ENCODE data around the gene HEBP1.
"Not testable (repeated sequence)": the region's sequence is repeated elsewhere in the genome, so short reads cannot be mapped to it uniquely, and the experiment has no call there.

The HEBP1 gene, protein sequence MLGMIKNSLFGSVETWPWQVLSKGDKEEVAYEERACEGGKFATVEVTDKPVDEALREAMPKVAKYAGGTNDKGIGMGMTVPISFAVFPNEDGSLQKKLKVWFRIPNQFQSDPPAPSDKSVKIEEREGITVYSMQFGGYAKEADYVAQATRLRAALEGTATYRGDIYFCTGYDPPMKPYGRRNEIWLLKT

DNA sequence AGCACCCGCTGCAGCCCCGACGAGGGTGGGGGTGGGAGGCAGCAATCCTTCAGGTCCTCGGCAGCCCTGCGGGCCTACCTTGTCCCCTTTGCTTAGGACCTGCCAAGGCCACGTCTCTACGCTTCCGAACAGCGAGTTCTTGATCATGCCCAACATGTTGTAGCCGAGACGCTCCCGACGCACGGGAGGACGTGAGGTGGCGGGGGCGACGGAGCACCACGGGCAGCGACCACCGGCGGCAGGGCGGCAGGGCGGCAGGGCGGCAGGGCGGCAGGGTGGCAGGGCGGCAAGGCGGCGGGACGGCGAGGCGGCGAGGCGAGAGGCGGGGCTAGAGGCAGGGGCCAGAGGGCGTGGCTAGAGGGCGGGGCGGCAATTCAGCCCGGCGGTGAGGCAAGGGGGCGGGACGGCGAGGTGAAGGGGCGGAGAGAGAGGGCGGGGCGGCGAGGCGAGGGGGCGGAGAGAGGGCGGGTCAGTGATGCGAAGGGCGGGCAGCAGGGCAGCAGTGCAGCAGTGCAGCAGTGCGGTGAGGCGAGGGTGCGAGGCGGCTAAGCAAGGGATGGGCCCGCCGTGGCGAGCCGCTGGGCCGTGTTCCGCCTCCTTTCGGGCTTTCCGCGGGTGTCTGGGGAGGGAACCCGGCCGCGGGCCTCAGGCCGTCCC is at the start of gene HEBP1:
Gene HEBP1, minus strand, starts transcription at position 307 of the 657 bp plus-strand sequence. Its CDS starts 151 bp downstream, at position 156.
- peak; percentile 97 for DNase-seq

DNA sequence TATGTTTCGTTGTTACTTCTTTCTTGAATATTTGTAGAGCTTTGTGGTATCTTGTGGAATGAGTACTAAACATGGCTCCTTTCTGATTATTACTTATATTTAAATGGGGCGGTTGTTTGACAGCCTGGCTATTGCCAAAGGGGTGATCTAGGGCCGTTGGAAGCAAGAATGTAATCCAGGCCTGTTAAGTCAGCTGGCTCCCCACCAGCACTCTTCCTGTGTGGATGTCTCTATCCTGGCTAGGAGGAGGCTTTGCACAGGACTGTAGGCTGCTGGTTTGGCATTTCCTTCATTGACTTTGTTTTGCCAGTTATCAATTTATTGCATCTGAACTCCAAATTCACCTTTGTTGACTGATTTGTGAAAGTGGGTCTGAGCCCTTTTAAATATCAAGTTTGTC is 49.8 kb upstream of the HEBP1 start:
- no peak for DNase-seq

DNA sequence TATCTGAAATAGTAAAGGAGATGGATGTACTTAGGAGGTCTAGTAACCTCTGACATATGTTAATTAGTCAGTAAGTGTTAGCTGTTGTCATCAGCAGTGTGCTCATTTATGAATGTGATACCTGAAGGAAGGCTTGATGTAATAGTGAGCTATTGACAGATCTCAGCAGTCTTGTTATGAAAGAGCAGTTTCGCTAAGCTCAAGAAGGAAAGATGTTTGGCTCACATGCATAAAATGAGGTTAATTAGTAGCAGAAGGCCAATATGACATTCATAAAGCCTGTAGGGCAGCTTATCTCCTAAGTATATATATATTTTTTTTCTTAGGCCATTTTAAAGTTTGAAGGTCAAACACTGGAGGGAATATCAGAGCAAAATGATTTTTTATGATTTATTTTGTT is 46.9 kb upstream of the HEBP1 start:
- DNase-seq: no peak

- DNase-seq: no peak
Measured at GRCh38 chr12:13045816-13046215, 45.8 kb upstream of the HEBP1 start.

GRCh38 chr12:13044906-13045299 is 44.8 kb upstream of the HEBP1 start:
- DNase-seq: no peak

GRCh38 chr12:13044002-13044905 is 44.2 kb upstream of the HEBP1 start, which contains the start of gene FAM234B:
TSS of gene FAM234B (plus strand) at chr12:13044381. CDS start at chr12:13044404, 23 bp downstream.
- peak; percentile 78 for DNase-seq

DNA sequence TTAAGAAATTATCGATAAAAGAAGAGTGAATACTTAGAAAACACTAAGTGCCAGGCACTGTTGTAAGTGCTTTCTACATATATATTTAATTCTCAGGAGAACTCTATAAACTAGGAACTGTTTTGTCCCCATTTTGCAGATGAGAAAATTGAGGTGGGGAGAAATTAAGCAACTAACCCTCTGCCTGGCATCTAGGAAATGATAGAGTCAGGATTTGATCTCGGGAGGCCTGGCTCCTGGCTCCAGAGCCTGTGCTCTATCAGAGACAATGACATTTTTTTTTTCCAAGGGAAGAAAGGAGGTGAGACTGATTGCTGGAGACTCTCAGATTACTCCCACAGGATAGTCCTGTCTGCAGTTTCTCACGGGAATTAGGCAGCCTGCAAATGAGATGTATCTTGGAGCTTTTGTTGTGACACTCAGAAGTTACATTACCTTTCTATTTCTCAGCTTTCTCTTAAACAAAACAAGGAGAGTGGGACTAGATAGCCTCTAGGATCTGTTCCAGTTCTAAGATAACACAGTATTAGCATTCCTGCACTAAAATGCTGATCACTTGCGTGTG is 42.7 kb upstream of the HEBP1 start:
- no peak for DNase-seq

DNA sequence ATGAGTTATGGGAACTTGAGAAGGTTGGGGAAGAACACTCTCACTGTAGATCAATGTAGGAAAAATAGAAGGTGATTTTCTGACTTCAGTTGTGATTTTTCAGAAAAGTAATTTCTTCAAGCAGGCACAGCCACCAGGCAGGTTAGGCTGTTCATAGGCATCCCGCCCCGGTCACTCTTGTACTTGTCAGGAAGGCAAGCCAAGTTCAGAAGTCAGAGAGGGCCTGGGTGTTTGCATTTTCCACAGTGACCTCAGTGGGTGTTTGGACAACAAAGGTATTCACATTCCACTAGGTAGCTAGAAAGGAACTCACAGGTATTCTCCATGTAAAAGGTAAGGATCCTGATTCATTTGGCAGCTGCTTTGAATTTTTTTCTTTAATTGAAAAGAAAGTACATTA is 41.2 kb upstream of the HEBP1 start:
- DNase-seq: no peak

DNA sequence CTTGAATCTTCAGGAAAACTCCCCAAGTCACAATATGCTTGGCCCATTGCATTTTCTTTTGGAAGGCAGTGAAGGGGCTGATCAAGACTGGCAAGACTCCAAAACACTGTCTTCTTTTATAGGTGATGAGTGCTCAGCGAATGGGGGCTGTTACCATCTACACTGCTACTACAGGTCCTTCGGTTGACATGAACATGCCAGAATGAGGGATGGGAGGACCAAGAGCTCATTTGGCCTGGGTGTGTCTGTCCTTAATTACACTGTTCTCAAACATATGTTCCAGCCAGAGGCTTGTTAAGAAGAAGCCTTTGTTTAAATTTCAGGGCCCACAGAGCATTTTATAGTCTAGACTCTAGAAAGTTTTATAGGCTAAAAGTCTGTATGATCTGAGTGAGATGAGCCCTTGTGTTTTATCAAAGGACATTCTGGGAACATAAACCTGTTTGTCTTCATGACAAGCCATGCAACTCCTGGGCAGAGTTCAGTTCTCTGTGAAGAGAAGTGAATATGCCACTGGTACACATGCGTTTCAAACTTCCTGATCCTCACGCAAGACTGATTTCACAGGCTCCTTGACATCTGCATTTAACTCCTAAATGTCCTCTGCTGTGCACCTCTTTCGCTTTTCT is 39.4 kb upstream of the HEBP1 start:
- no peak for DNase-seq

DNA sequence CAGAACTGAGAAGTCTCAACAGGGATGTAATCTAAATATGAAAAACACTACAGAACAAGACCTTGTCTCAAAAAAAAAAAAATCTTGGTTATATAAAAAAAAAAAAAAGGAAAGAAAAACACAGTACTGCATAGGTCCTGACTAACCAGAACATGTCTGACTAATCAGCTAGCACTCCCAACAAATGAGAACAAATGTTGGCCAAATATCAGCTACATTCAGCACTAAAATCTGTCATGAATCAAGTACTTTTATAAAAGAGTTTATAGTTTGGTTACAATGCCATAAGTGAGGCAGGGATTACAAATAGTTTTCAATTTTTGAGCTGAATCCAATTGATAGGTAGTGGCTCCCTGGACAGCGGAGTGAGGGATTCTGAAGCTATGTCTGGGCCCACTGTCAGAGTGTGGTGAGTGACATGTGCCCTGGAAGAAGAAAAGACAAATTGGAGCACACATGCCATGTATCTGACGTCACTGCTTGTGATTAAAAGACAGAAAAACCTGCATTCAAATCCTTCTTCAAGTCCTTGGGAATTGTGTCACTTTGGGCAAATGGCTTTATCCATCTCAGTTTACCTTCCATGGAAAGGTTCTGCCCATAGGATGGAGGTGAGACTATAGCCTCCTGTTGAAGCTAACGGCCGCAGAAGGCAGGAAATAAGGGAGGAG is 38.6 kb upstream of the HEBP1 start:
- no peak for DNase-seq

DNA sequence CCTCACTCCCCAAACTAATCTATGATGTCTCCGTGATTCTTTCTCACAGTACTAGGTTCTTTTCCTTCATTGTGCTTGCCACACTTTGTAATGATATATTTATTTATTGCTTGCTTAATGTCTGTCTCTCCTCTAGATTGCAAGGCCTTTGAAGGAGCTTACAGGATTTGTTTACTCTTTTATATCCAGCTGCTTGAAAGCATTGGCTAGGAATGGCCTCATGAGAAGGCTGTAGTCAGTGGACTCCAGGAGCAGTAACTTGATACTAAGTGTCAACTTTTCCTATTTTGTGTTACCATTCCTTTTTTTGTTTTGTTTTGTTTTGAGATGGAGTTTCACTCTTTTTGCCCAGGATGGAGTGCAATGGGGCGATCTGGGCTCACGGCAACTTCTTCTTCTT is 36.8 kb upstream of the HEBP1 start:
- DNase-seq: no peak

- not testable (repeated sequence) for DNase-seq
Measured at GRCh38 chr12:13035335-13035734, 35.3 kb upstream of the HEBP1 start.

DNA sequence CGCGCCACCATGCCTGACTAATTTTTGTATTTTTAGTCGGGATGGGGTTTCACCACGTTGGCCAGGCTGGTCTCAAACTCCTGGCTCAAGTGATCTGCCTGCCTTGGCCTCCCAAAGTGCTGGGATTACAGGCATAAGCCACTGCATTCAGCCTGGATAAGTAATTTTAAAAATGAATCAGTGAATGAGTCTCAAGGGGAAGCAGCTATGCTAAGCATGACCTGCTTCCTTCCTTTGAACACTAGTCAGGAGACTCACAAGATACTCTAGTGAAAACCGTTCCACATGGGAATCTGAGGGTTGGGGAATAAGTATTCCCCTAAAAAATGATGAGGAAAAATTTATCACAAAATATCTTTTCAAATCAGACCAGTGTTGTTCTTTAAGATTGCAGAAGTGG is 33.4 kb upstream of the HEBP1 start:
- no peak for DNase-seq

- DNase-seq: no peak
Measured at GRCh38 chr12:13032164-13032563, 32.1 kb upstream of the HEBP1 start.

- no peak for DNase-seq
Measured at GRCh38 chr12:13030541-13031291, 30.7 kb upstream of the HEBP1 start.

DNA sequence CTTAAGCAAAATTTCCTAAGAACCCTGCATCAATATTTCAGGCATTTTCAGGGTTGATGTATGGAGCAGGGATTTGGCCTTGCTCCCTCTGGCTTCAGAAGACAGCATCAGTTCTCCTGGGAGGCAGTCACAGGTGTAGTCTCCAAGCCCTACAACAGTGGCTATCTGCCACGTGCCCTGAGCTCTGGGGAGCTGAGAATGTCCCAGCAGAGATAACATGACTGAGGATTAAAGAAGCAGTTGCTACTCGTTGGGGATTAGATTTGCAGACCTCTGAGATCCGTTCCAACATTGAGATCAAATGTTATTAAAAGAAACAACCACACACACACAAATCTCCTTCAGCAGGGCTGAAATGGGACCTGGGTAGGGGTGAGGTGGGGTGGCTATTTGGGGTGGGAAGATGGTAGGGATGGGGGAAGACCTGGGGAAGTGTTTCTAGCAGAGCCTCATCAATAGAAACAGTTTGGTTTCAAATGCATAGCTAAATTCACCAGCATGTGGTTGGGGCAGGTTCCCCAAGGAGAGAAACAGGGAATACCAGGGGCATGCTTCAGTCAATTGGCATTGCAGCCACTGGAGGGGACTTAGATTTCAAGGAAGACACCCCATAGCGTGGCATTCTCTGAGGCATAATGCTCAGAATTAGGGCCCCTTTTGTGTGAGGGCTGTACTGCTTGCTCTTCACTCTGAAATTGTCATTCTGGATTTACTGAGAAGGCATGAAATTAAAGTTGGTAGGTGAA is 28.9 kb upstream of the HEBP1 start:
- no peak for DNase-seq

- DNase-seq: no peak
Measured at GRCh38 chr12:13027508-13027907, 27.4 kb upstream of the HEBP1 start.

DNA sequence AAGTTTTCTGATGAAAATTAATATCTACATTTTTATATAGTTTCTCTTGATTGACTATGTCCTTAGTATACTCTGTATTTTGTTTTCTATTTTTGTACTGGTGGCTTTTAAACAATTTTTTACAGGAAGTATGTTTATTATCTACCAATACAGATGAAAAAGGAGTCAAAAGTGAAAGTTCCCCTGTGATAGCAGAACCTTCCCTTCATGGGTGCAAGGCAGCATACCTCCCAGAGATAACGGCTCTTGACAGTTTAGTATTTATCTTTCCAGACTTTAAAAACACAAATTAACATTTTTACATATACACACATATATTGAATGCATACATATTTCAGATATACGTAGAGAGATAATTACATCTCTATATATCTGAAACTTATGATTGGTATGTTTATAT is 27.0 kb upstream of the HEBP1 start:
- no peak for DNase-seq

DNA sequence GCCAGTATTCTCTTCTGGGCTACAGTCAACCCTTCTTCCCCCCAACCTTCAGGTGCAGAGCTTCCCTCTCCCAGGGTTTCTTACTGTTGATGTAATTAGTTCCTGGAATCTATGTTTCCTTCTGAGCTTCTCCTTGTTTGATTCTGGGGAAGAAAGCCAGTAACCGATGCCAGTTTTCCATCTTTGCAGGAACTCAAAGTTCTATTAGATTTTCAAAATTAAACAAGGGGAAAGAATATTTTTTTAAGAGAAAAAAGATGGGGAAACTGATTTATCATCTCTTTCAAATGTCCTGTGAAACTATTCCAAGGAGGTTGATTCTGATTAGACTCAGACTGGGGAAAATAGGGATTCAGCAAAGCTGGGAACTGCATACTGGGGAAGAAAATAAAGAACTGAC is 26.2 kb upstream of the HEBP1 start:
- no peak for DNase-seq

DNA sequence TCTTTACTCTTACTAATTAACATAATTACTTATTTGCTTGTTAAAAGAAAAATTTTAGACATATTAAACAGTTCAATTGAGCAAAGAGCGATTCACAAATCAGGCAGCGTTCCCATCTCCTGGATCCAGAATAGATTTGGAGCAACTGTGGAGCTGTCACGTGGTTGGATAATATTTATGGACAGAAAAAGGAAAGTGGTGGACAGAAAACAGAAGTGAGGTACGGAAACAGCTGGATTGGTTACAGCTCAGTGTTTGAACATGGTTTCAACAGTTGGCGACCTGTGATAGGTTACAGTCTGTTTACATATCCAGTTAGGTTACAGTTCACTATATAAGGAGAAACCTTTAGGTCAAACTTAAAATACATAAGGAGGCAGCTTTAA is 24.5 kb upstream of the HEBP1 start:
- DNase-seq: no peak
